C4-2B (cell line): ENCODE data around the gene PACSIN1.

Source experiments
- H3K27ac ChIP-seq: fragments of 450-650 bp; 2 replicates; pipeline ENCODE4 v1.5.1; 2017
- ZFX ChIP-seq: fragments of 450-650 bp; IDR thresholded peaks from 2 replicates; pipeline ENCODE4 v1.6.1; 2017
- TF ChIP-seq, protein P1 (sequence below): fragments of 450-650 bp; conservative IDR thresholded peaks from 2 replicates; pipeline ENCODE4 v1.5.1; 2017; ENCODE audit warnings: mild to moderate bottlenecking

Gene PACSIN1

DNA sequence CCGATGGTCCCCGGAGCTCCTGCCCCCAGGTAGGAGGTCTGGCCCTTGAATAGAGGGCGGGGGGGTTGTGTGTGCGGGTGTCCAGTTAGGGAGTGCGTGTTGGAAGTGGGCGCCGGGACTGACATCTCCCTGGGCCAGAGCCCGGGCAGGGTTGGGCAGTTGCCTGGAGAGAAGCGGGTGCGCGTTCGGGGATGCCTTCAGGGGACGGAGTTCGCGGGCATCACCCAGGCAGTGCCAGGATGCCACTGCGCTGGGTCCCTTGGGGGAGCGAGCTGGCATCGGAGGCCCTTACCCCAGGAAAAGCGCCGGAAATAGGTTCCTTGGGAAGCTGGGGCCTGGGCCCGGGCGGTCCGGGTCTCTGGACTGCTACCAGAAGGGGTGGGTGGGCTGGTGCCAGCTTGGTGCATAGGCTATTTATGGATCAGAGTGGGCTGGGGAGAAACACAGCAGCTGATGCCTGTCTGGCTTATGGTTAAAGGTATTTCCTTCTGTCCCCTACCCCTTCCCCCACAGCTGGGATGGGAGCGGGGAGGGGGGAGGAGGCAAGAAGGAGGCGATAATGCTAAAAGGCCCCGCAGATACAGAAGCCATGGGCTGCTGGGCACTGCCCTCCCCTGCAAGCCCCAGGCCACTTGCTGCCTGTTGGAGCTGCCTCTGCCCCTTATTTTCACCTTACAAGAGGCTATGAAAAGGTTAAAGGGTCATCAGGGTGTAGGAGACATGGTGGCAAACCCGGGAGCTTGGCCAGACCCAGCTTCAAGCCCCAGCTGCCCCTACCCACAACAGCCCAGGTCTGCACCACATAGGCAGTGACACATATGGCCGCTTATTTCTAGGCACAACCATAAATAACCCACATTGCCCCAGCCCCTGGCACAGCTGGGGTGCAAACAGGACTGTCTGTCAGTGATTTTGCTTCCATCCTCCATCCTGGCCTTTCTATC lies 638 bp downstream of the PACSIN1 start:
- peak overlapping the region; percentile 69 for H3K27ac ChIP-seq
- TF ChIP-seq, protein P1, sequence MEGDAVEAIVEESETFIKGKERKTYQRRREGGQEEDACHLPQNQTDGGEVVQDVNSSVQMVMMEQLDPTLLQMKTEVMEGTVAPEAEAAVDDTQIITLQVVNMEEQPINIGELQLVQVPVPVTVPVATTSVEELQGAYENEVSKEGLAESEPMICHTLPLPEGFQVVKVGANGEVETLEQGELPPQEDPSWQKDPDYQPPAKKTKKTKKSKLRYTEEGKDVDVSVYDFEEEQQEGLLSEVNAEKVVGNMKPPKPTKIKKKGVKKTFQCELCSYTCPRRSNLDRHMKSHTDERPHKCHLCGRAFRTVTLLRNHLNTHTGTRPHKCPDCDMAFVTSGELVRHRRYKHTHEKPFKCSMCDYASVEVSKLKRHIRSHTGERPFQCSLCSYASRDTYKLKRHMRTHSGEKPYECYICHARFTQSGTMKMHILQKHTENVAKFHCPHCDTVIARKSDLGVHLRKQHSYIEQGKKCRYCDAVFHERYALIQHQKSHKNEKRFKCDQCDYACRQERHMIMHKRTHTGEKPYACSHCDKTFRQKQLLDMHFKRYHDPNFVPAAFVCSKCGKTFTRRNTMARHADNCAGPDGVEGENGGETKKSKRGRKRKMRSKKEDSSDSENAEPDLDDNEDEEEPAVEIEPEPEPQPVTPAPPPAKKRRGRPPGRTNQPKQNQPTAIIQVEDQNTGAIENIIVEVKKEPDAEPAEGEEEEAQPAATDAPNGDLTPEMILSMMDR = no peak
- no peak for TF ChIP-seq ZFX

DNA sequence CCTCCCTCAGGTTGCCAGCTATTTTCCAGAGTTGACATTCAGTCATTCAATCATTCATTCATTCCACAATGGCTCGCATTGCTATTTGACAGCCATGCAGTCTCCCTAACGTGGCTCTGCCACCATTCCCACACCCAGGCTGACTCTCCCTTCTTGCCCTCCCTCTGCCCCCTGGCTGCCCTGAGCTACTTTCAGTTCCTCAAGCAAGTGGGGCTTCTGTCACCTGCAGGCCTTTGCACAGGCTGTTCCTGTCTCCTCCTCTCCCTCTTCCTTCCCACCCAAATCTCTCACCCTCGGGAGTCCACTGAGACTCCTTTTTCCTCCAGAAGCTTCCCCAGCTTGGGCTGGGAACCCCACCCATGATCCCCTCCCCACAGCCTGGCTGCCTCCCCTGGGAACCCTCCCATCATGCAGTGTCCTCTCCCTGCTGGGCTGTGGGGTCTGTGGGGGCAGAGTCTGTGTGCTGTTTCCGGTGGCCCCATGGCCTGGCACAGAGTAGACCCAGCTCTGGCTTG lies 2.6 kb downstream of the PACSIN1 start:
- no peak for TF ChIP-seq ZFX
- TF ChIP-seq, protein P1 = no peak
- H3K27ac ChIP-seq = no peak overlapping the region

DNA sequence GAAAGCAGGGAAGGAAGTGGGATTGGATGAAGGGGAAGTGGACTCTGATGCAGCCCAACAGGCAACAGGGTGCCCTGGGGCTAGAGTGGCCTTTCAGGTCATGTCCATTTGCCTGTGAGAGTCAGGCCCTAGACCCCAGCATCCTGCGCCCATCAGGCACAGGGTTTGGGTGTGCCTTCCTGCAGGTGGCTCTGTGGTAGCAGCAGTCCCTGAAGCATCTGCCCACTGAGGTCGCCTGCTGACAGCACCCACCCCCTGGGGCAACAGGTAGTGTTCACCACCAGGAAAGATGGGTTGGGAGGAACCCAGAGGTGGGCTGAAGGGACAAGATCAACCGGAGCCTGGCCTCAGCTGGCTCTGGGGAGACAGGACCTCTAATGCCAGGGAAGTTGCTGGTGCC lies 3.6 kb downstream of the PACSIN1 start:
- H3K27ac ChIP-seq = no peak overlapping the region
- TF ChIP-seq ZFX = no peak
- TF ChIP-seq, protein P1 = no peak

DNA sequence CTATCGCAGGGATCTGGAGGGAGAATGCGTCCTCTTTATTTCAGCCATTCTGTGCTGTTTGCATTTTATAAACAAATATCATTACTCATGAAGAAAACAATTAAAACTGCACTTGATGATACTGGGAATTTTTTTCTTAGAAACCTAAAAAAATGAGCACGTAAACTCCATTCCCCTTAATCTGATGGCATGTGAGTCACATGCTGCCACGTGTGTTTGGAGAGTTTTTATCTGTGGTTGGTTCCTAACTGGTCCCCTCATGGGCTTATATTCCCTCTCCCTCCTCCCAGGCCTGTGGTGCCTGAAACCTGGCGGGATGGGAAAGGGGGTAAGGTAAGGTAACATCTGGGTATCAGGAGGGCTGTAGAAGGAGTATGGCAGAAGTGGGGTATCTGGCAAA lies 6.5 kb downstream of the PACSIN1 start:
- H3K27ac ChIP-seq = no peak overlapping the region
- no peak for TF ChIP-seq ZFX
- TF ChIP-seq, protein P1 = no peak

DNA sequence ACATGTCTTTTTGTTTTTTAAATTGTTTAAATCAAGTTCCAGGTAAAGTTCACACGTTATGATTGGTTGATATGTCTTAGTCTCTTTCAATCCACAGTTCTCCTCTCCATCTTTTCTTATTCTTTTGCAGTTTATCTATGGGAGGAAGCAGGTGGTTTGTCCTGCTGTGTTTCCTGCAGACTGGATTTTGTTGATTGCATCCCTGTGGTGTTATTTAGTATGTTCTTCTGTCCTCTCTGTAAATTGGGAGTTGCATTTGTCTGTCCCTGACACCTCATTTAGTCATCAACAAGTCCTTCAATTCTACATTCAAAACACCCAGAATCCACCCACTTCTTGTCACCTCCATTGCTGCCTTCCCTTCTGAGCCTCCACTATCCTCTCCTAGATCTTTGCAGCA lies 8.1 kb downstream of the PACSIN1 start:
- no peak for TF ChIP-seq ZFX
- no peak overlapping the region for H3K27ac ChIP-seq

- H3K27ac ChIP-seq = no peak overlapping the region
- TF ChIP-seq, protein P1 = no peak
- no peak for TF ChIP-seq ZFX
Observed at GRCh38 chr6:34474754-34475153, 8.9 kb downstream of the PACSIN1 start.

GRCh38 chr6:34475238-34475682 lies 9.4 kb downstream of the PACSIN1 start:
- H3K27ac ChIP-seq = no peak overlapping the region
- no peak for TF ChIP-seq ZFX
- TF ChIP-seq, protein P1 = no peak
